Stimulated activated CD8-positive, alpha-beta memory T cell treated with anti-CD3 and anti-CD28 coated beads, Interleukin-4, amount 100 ng/mL, for 48 hours (primary cell): ENCODE measurements around the gene TC2N.
"Not testable (repeated sequence)": the region's sequence is repeated elsewhere in the genome, so short reads cannot be mapped to it uniquely, and the experiment has no call there.

Experiments
- DNase-seq: peaks from one replicate; pipeline ENCODE4 v3.0.0-alpha.2; 2020

TC2N gene

GRCh38 chr14:91888641-91889476, 21.5 kb upstream of the TC2N start:
- DNase-seq, result no peak

- no peak for DNase-seq
These were observed 19.6 kb upstream of the TC2N start for GRCh38 chr14:91886961-91887360.

GRCh38 chr14:91885839-91886238, 18.5 kb upstream of the TC2N start:
- DNase-seq, result no peak

GRCh38 chr14:91885113-91885712, 17.9 kb upstream of the TC2N start:
- no peak for DNase-seq

GRCh38 chr14:91884664-91885063, 17.3 kb upstream of the TC2N start:
- DNase-seq, result no peak

GRCh38 chr14:91883753-91884152, 16.4 kb upstream of the TC2N start:
- DNase-seq, result no peak

- no peak for DNase-seq
These were observed 15.4 kb upstream of the TC2N start for GRCh38 chr14:91882776-91883175.

GRCh38 chr14:91882369-91882768, 15.0 kb upstream of the TC2N start:
- no peak for DNase-seq

- no peak for DNase-seq
These were observed 11.9 kb upstream of the TC2N start for GRCh38 chr14:91879196-91879595.

- DNase-seq, result no peak
These were observed 10.9 kb upstream of the TC2N start for GRCh38 chr14:91878274-91878673.

GRCh38 chr14:91877376-91877915, 10.1 kb upstream of the TC2N start:
- no peak for DNase-seq

- DNase-seq, result no peak
These were observed 9.2 kb upstream of the TC2N start for GRCh38 chr14:91876492-91876891.

GRCh38 chr14:91875525-91876286, 8.4 kb upstream of the TC2N start:
- no peak for DNase-seq

GRCh38 chr14:91873471-91874415, 6.4 kb upstream of the TC2N start:
- peak; percentile 60 for DNase-seq

- no peak for DNase-seq
These were observed 5.5 kb upstream of the TC2N start for GRCh38 chr14:91872517-91873470.

- peak; percentile 51 for DNase-seq
These were observed 4.7 kb upstream of the TC2N start for GRCh38 chr14:91872011-91872501.

- not testable (repeated sequence) for DNase-seq
These were observed 4.1 kb upstream of the TC2N start for GRCh38 chr14:91871401-91871800.

GRCh38 chr14:91870890-91871289, 3.6 kb upstream of the TC2N start:
- DNase-seq, result no peak

- DNase-seq, result peak; percentile 53
These were observed 2.7 kb upstream of the TC2N start for GRCh38 chr14:91870001-91870400.

- DNase-seq, result no peak
These were observed 2.2 kb upstream of the TC2N start for GRCh38 chr14:91869556-91869955.
